Kidney epithelial cell (primary cell): Measurements from ENCODE around the gene MCRIP2. TPM values are rescaled to one million over a fixed set of nuclear protein-coding genes. Genes with fewer than 3 reads are reported as not detected.
A peak's percentile ranks its signal among the peaks of the same experiment; 100 is the strongest.

ENCODE experiments used
- DNase-seq: peaks from one replicate; pipeline ENCODE4 v3.0.0-alpha.2; 2010; ENCODE audit warnings: low read depth
- H3K27me3 ChIP-seq: 2 replicates; pipeline ENCODE4 v1.6.0; 2011; ENCODE audit warnings: low read length; ENCODE audit not compliant: control insufficient read depth, insufficient read depth
- H3K36me3 ChIP-seq: 2 replicates; pipeline ENCODE4 v1.5.1; 2011; ENCODE audit warnings: low read length; ENCODE audit not compliant: control insufficient read depth, insufficient read depth
- H3K4me3 ChIP-seq: 2 replicates; pipeline ENCODE4 v1.5.1; 2011; ENCODE audit warnings: low read depth, mild to moderate bottlenecking, control low read depth, low read length
- CTCF ChIP-seq: IDR thresholded peaks from 2 replicates; pipeline ENCODE4 v1.5.1; 2011; ENCODE audit warnings: mild to moderate bottlenecking, moderate library complexity, low read length, control low read depth, inconsistent platforms; ENCODE audit not compliant: insufficient read depth, poor library complexity, severe bottlenecking
- total RNA-seq: library from RNA; depleted of rRNA; stranded (reverse); fragments of >200 nt; gene quantifications from 2 replicates; pipeline ENCODE4 v1.2.3, GENCODE V29; 2015

MCRIP2 gene
- total RNA-seq, 1 donor from 2014 or later, result 59.8 TPM

GRCh38 chr16:600781-601180 lies 40.8 kb upstream of the MCRIP2 start:
- no peak for DNase-seq
- no peaks in the 10 kb centered on the region for H3K36me3 ChIP-seq
- TF ChIP-seq CTCF, result peak; percentile 36
- H3K27me3 ChIP-seq, result no peaks in the 10 kb centered on the region
- no peak overlapping the region for H3K4me3 ChIP-seq

- H3K4me3 ChIP-seq, result no peak overlapping the region
- no peaks in the 10 kb centered on the region for H3K27me3 ChIP-seq
- DNase-seq, result no peak
- no peaks in the 10 kb centered on the region for H3K36me3 ChIP-seq
- TF ChIP-seq CTCF, result no peak
Observed at GRCh38 chr16:603933-604332, 37.7 kb upstream of the MCRIP2 start.

GRCh38 chr16:606656-607307 lies 34.8 kb upstream of the MCRIP2 start:
- Histone ChIP-seq H3K4me3 (no peak overlapping the region), H3K36me3 (no peaks in the 10 kb centered on the region), H3K27me3 (no peaks in the 10 kb centered on the region)
- no peak for DNase-seq
- TF ChIP-seq CTCF, result no peak

GRCh38 chr16:608019-608418 lies 33.6 kb upstream of the MCRIP2 start:
- Histone ChIP-seq H3K4me3 (no peak overlapping the region), H3K27me3 (no peaks in the 10 kb centered on the region), H3K36me3 (no peaks in the 10 kb centered on the region)
- no peak for DNase-seq
- no peak for TF ChIP-seq CTCF

GRCh38 chr16:609316-609715 lies 32.3 kb upstream of the MCRIP2 start:
- H3K27me3 ChIP-seq, result no peaks in the 10 kb centered on the region
- no peak overlapping the region for H3K4me3 ChIP-seq
- no peak for TF ChIP-seq CTCF
- no peaks in the 10 kb centered on the region for H3K36me3 ChIP-seq
- DNase-seq, result no peak

GRCh38 chr16:609984-610383 lies 31.6 kb upstream of the MCRIP2 start:
- no peaks in the 10 kb centered on the region for H3K36me3 ChIP-seq
- no peak overlapping the region for H3K4me3 ChIP-seq
- no peak for TF ChIP-seq CTCF
- no peak for DNase-seq
- H3K27me3 ChIP-seq, result no peaks in the 10 kb centered on the region
